Motor neuron (in vitro differentiated cells): ENCODE results near the gene SPOCK1. TPM values are rescaled to one million over a fixed set of nuclear protein-coding genes. Genes with fewer than 3 reads are reported as not detected.

ENCODE experiments used
- ATAC-seq, 8 experiments: fragments of 200-7000 bp; cut with Tn5 transposase; replicated peaks in 6 of 8; 2 replicates each; pipeline ENCODE4 v1.8.0; 2021; ENCODE audit warnings: mild to moderate bottlenecking in 8 of 8, moderate library complexity in 8 of 8
- H3K27ac ChIP-seq, 2 donors: fragments of 250-450 bp; sonication (Bioruptor Pico); 2 replicates each; pipeline ENCODE4 v1.9.0; 2021; ENCODE audit warnings: antibody characterized with exemption in 2 of 2, mild to moderate bottlenecking in 2 of 2, moderate library complexity in 1 of 2
- H3K4me1 ChIP-seq, 2 donors: fragments of 250-450 bp; sonication (Bioruptor Pico); replicated peaks in 1 of 2; 2 replicates each; pipeline ENCODE4 v1.6.1; 2021; ENCODE audit warnings: antibody characterized with exemption in 2 of 2, mild to moderate bottlenecking in 2 of 2, moderate library complexity in 1 of 2
- H3K4me3 ChIP-seq, 5 donors: fragments of 250-450 bp; sonication (Bioruptor Pico); 2 replicates each; pipeline ENCODE4 v1.9.0; 2021; ENCODE audit warnings: antibody characterized with exemption in 5 of 5, mild to moderate bottlenecking in 5 of 5, moderate library complexity in 4 of 5
- WGBS, 10 experiments: fragments of 450-650 bp; shearing (Covaris generic); methylation state at CpG; one replicate each; pipeline ENCODE4 v1.0.0; 2022; 5-methylcytosine and 5-hydroxymethylcytosine counted together
- in situ Hi-C, 9 experiments: fragments of 400-800 bp; cut with MboI; loops; one replicate each; pipeline ENCODE4 v1.15.0; 2021; ENCODE audit warnings: low sequenced_read_pairs in 9 of 9, low pct_unique_long_range_greater_than_20kb in 2 of 9; ENCODE audit not compliant: unreplicated experiment in 9 of 9
- total RNA-seq, 8 experiments: library from RNA; unstranded; fragments of 300-600 nt; gene quantifications; 2 replicates each; pipeline versions ENCODE4 v1.2.3 to v1.2.4, GENCODE V29; 2022

Gene SPOCK1
- total RNA-seq, 8 experiments from 2014 or later, result 9.4 to 154 (median 25.1) TPM

GRCh38 chr5:137223324-137224295 is 275.5 kb downstream of the SPOCK1 start:
- H3K4me1 ChIP-seq, result no peaks in the 10 kb centered on the region
- 74 to 100% (median 91%) methylated on average over 1 to 4 of the region's 4 CpGs for WGBS, 10 experiments
- in situ Hi-C loops, result no loop called here
- no peak overlapping the region for H3K4me3 ChIP-seq
- ATAC-seq, result no peak
- H3K27ac ChIP-seq, result no peak overlapping the region

GRCh38 chr5:137221943-137222342 is 277.2 kb downstream of the SPOCK1 start:
- ATAC-seq, result no peak
- Histone ChIP-seq H3K4me1 (peaks cover 0 to 2% of the 10 kb centered on the region in 2 donors), H3K27ac (no peak overlapping the region), H3K4me3 (no peak overlapping the region)
- in situ Hi-C loops, result no loop called here
- WGBS, 10 experiments, result 57 to 96% (median 68%) methylated on average over 2 to 3 of the region's 3 CpGs; no CpG with 5 or more reads in 2 of the 10 experiments

GRCh38 chr5:137220523-137220927 is 278.6 kb downstream of the SPOCK1 start:
- 0 to 100% (median 51%) methylated on average over 1 to 3 of the region's 3 CpGs; no CpG with 5 or more reads in 4 of the 10 experiments for WGBS, 10 experiments
- H3K27ac ChIP-seq, result no peak overlapping the region

GRCh38 chr5:137218896-137219295 is 280.2 kb downstream of the SPOCK1 start:
- no peak overlapping the region for H3K4me3 ChIP-seq
- H3K27ac ChIP-seq, result no peak overlapping the region
- ATAC-seq, result no peak
- H3K4me1 ChIP-seq, result peaks cover 0 to 2% of the 10 kb centered on the region in 2 donors
- WGBS, 10 experiments, result 20 to 71% (median 56%) methylated on average over 1 of the region's 1 CpG; no CpG with 5 or more reads in 7 of the 10 experiments
- in situ Hi-C loops, result no loop called here

More at GRCh38 chr5:137220523-137220927, 278.6 kb downstream of the SPOCK1 start:
- in situ Hi-C loops, result no loop called here
- peak; percentile 72 to 98 (median 91) for ATAC-seq
- Histone ChIP-seq H3K4me3 (no peak overlapping the region), H3K4me1 (peaks cover 0 to 2% of the 10 kb centered on the region in 2 donors)

- in situ Hi-C loops, result no loop called here
- ATAC-seq, result peak in 6 of 8 experiments; percentile 27 to 60 (median 41)
- Histone ChIP-seq H3K27ac (no peak overlapping the region), H3K4me3 (no peak overlapping the region), H3K4me1 (peaks cover 0 to 2% of the 10 kb centered on the region in 2 donors)
- 60 to 71% (median 71%) methylated on average over 1 of the region's 1 CpG; no CpG with 5 or more reads in 7 of the 10 experiments for WGBS, 10 experiments
Observed at GRCh38 chr5:137218471-137218870, 280.7 kb downstream of the SPOCK1 start.

- in situ Hi-C loops, result no loop called here
- peaks cover 0 to 2% of the 10 kb centered on the region in 2 donors for H3K4me1 ChIP-seq
- no peak overlapping the region for H3K27ac ChIP-seq
- WGBS, 10 experiments, result 61 to 100% (median 91%) methylated on average over 1 to 6 of the region's 6 CpGs
- no peak overlapping the region for H3K4me3 ChIP-seq
- no peak for ATAC-seq
Observed at GRCh38 chr5:137217599-137218200, 281.4 kb downstream of the SPOCK1 start.

- peaks cover 0 to 2% of the 10 kb centered on the region in 2 donors for H3K4me1 ChIP-seq
- H3K27ac ChIP-seq, result no peak overlapping the region
- WGBS, 10 experiments, result 80 to 100% (median 92%) methylated on average over 1 to 5 of the region's 5 CpGs; no CpG with 5 or more reads in 2 of the 10 experiments
- ATAC-seq, result peak in 3 of 8 experiments; percentile 15 to 37 (median 33)
- in situ Hi-C loops, result no loop called here
- H3K4me3 ChIP-seq, result no peak overlapping the region
Observed at GRCh38 chr5:137216976-137217598, 282.0 kb downstream of the SPOCK1 start.

- Histone ChIP-seq H3K4me1 (peaks cover 0 to 2% of the 10 kb centered on the region in 2 donors), H3K4me3 (no peak overlapping the region), H3K27ac (no peak overlapping the region)
- 80 to 100% (median 80%) methylated on average over 1 to 2 of the region's 2 CpGs; no CpG with 5 or more reads in 3 of the 10 experiments for WGBS, 10 experiments
- in situ Hi-C loops, result no loop called here
- no peak for ATAC-seq
Observed at GRCh38 chr5:137215780-137216179, 283.3 kb downstream of the SPOCK1 start.

GRCh38 chr5:137215261-137215660 is 283.9 kb downstream of the SPOCK1 start:
- Histone ChIP-seq H3K27ac (no peak overlapping the region), H3K4me3 (no peak overlapping the region), H3K4me1 (peaks cover under 1 to 2% of the 10 kb centered on the region in 2 donors)
- 33 to 86% (median 56%) methylated on average over 1 of the region's 1 CpG; no CpG with 5 or more reads in 5 of the 10 experiments for WGBS, 10 experiments
- in situ Hi-C loops, result no loop called here
- no peak for ATAC-seq

- no peak overlapping the region for H3K27ac ChIP-seq
- WGBS, 10 experiments, result 36 to 95% (median 80%) methylated on average over 1 to 2 of the region's 2 CpGs; no CpG with 5 or more reads in 1 of the 10 experiments
- ATAC-seq, result peak in 1 of 8 experiments; percentile 17
- in situ Hi-C loops, result no loop called here
- no peak overlapping the region for H3K4me3 ChIP-seq
- H3K4me1 ChIP-seq, result peaks cover 2 to 6% of the 10 kb centered on the region in 2 donors
Observed at GRCh38 chr5:137214446-137215189, 284.5 kb downstream of the SPOCK1 start.

- H3K27ac ChIP-seq, result no peak overlapping the region
Observed at GRCh38 chr5:137212471-137212870, 286.7 kb downstream of the SPOCK1 start.

GRCh38 chr5:137209232-137209809 is 289.8 kb downstream of the SPOCK1 start:
- WGBS, 10 experiments, result 50 to 100% (median 75%) methylated on average over 1 to 9 of the region's 9 CpGs
- Histone ChIP-seq H3K27ac (no peak overlapping the region), H3K4me1 (peaks cover 23 to 42% of the 10 kb centered on the region in 2 donors), H3K4me3 (no peak overlapping the region)
- in situ Hi-C loops, result no loop called here
- ATAC-seq, result peak in 4 of 8 experiments; percentile 13 to 70 (median 42)

More at GRCh38 chr5:137212471-137212870, 286.7 kb downstream of the SPOCK1 start:
- 38 to 83% (median 81%) methylated on average over 1 to 3 of the region's 3 CpGs; no CpG with 5 or more reads in 6 of the 10 experiments for WGBS, 10 experiments
- no peak for ATAC-seq
- Histone ChIP-seq H3K4me1 (peaks cover 5 to 16% of the 10 kb centered on the region in 2 donors), H3K4me3 (no peak overlapping the region)
- in situ Hi-C loops, result no loop called here
